HG03175 (cell line): ENCODE measurements around the gene GJB1.
"Not testable (repeated sequence)": the region's sequence is repeated elsewhere in the genome, so short reads cannot be mapped to it uniquely, and the experiment has no call there.

Experiments used
- ATAC-seq: cut with Tn5 transposase; IDR thresholded peaks from one replicate; pipeline ENCODE4 v1.9.1; 2021; ENCODE audit warnings: mild to moderate bottlenecking, moderate library complexity; ENCODE audit not compliant: unreplicated experiment

Gene GJB1

DNA sequence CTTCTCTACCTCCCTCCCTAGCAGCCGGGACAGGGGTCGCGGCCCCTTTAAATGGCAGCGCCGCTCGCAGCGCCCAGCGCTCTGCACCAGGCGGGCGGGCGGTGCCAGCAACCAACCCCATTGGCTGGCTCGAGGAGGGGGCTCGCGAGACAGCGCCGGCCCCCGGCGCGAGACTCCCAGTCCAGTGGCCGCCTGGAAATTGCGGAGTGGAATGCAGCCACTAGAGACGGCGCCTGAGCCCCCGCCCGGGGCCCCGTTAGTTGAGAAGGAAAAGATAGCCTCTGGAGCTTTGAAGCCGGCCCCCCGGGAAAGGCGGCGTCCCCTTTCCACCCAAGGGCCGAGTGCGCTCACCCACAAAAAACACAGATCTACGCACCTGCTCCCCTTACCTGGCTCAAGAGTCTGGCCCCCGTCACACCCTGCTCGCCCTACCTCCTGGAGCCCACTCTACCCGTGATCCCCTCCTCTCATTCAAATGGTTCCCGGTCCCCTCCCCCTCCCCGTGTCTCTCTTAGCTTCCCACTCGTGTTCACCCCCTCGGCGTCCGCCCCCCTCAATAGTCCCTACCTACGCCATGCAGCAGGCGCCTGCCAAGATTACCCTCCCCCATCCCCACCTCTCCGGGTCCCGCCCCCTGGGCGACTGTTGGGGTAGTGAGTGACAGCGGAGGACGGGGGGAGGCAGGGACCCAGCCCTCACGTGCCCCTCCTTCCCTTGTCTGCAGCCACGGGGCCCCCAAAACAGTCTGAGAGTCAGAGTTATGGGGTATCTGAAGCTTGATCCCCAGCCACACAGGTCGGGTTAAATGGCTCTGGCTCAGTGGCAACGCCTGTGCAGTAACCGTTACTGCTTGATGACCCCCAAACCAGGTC is 31.3 kb downstream of the GJB1 start, which contains the start of gene ZMYM3:
ZMYM3 (minus strand) TSS at position 49 of the 872 bp plus-strand sequence. CDS start 885 bp downstream, outside the sequence.
- peak; percentile 93 for ATAC-seq

GRCh38 chrX:71256051-71256450 is 33.0 kb downstream of the GJB1 start:
- no peak for ATAC-seq

DNA sequence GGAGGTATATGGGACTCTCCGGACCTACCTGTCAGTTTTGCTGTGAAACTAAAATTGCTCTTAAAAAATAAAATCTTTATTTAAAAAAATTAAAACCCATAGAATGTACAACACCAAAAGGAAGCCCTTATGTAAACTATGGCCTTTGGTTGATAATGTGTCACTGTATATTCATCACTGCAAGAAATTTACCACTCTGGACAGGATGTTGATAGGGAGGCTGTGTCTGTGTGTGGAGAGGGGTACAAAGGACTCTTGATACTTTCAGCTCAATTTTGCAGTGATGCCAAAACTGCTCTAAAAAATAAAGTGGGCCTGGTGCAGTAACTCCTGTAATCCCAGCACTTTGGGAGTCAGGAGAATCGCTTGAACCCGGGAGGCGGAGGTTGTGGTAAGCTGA is 33.8 kb downstream of the GJB1 start:
- ATAC-seq, result no peak

DNA sequence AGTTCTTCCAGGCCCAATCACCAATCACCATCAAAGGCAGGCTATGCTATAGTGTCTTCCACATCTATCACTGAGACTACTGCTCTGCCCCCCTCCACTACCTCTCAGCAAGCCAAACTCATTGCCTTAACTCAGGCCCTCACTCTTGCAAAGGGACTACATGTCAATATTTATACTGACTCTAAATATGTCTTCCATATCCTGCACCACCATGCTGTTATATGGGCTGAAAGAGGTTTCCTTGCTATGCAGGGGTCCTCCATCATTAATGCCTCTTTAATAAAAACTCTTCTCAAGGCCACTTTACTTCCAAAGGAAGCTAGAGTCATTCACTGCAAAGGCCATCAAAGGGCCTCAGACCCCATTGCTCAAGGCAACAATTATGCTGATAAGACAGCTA is 45.6 kb downstream of the GJB1 start:
- not testable (repeated sequence) for ATAC-seq

- no peak for ATAC-seq
Observed at GRCh38 chrX:71269801-71270395, 46.9 kb downstream of the GJB1 start.

- ATAC-seq, result not testable (repeated sequence)
Observed at GRCh38 chrX:71272313-71272712, 49.3 kb downstream of the GJB1 start.
